Stimulated activated CD8-positive, alpha-beta memory T cell treated with anti-CD3 and anti-CD28 coated beads, Interleukin-15, amount 100 ng/mL, for 48 hours (primary cell): ENCODE data around the gene CFAP46.
"Not testable (repeated sequence)": the region's sequence is repeated elsewhere in the genome, so short reads cannot be mapped to it uniquely, and the experiment has no call there.

ENCODE experiments used
- DNase-seq, 2 donors: peaks; one replicate each; pipeline ENCODE4 v3.0.0-alpha.2; 2020; ENCODE audit warnings: low read depth in 2 of 2

The CFAP46 gene

GRCh38 chr10:132912713-132913558 lies 29.4 kb downstream of the CFAP46 start:
- no peak for DNase-seq

- no peak for DNase-seq
Observed at GRCh38 chr10:132912225-132912712, 30.1 kb downstream of the CFAP46 start.

GRCh38 chr10:132911786-132912097 lies 30.6 kb downstream of the CFAP46 start:
- no peak for DNase-seq

- DNase-seq = no peak
Observed at GRCh38 chr10:132910901-132911785, 31.2 kb downstream of the CFAP46 start.

- DNase-seq = no peak
Observed at GRCh38 chr10:132910186-132910880, 32.0 kb downstream of the CFAP46 start.

- no peak for DNase-seq
Observed at GRCh38 chr10:132909491-132910071, 32.8 kb downstream of the CFAP46 start.

GRCh38 chr10:132908621-132909295 lies 33.6 kb downstream of the CFAP46 start:
- no peak for DNase-seq

GRCh38 chr10:132907821-132908620 lies 34.3 kb downstream of the CFAP46 start:
- DNase-seq = no peak

- DNase-seq = no peak
Observed at GRCh38 chr10:132906836-132907235, 35.5 kb downstream of the CFAP46 start.

- DNase-seq = no peak
Observed at GRCh38 chr10:132906106-132906505, 36.3 kb downstream of the CFAP46 start.

GRCh38 chr10:132905661-132906060 lies 36.7 kb downstream of the CFAP46 start:
- DNase-seq = no peak

GRCh38 chr10:132904814-132905649 lies 37.3 kb downstream of the CFAP46 start:
- peak; percentile 27 to 56 for DNase-seq

GRCh38 chr10:132904181-132904813 lies 38.1 kb downstream of the CFAP46 start:
- peak; percentile 18 to 27 for DNase-seq

- not testable (repeated sequence) for DNase-seq
Observed at GRCh38 chr10:132902656-132903575, 39.5 kb downstream of the CFAP46 start.

- no peak for DNase-seq
Observed at GRCh38 chr10:132901351-132901750, 41.0 kb downstream of the CFAP46 start.

GRCh38 chr10:132900211-132900756 lies 42.1 kb downstream of the CFAP46 start:
- DNase-seq = no peak

- no peak for DNase-seq
Observed at GRCh38 chr10:132899751-132900065, 42.7 kb downstream of the CFAP46 start.
